ENCODE measurements around the gene HEATR5A. TPM values are rescaled to one million over a fixed set of nuclear protein-coding genes. Genes with fewer than 3 reads are reported as not detected.

HEATR5A gene
- 5.9 TPM for polyA plus RNA-seq (2012; ENCODE audit: insufficient read length, low read depth)

DNA sequence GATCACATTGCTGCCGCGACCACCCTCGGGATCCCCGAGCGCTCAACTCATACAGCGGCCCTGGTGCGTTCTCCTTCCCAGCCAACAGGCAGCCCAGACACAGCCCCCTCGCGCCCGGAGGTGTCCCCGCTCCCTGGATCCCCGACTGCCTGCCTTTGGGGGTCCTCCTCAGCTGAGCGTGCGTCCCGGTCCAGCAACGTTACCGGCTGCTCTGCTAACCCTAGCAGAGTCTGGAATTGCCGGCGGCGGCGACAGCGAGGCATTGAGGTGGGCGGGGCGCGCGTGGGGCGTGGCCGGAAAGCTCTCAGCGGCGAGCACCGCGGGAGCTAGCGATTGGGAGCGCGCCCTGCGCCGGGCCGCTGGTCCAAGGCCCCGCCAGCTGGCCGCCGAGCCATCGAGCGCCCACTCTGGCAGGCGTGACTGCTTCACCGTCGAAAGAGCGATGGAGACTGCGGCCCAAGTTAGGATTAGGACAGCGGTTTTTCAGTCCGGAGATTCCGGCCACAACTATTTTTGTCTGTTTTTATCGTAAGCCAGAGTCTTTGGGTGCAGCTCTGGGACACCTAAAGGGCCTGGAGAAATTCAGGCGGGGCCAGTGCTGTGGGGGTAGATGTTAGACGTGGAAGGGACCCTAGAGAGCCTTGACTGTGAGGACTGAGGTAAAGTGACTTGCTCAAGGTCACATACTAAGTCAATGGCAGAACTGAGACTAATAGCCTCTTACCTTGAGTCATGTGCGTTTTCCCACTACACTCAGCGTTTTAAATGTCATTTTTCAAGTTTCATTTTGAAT is at the start of gene HEATR5A:
Gene HEATR5A, minus strand, starts transcription at position 232 of the 793 bp plus-strand sequence. CDS start 17,575 bp downstream, outside the sequence.
- peak; percentile 47; the same call in 1 of the 2 replicates for TF ChIP-seq SIN3A (IDR thresholded peaks at IDR 0.05; ENCODE audit: borderline replicate concordance, insufficient read depth, low read length)
- peak; percentile 72; the same call in 1 of the 2 replicates for TF ChIP-seq TAF1 (IDR thresholded peaks at IDR 0.05; ENCODE audit: borderline replicate concordance, insufficient read depth, low read length)
- peak; percentile 92 for TF ChIP-seq POLR2AphosphoS5 (IDR thresholded peaks at IDR 0.05; ENCODE audit: low read depth, low read length)
- TF ChIP-seq FOXP2 (optimal IDR thresholded peaks at IDR 0.05; ENCODE audit: borderline replicate concordance, extremely low read depth, extremely low read length, insufficient read depth), result peak; percentile 60
- TF ChIP-seq REST (IDR thresholded peaks at IDR 0.05; ENCODE audit: insufficient read depth in 1 of 2, low read depth in 2 of 2, low read length in 2 of 2), result no peak

GRCh38 chr14:31466554-31466953 is 46.2 kb upstream of the HEATR5A start:
- TF ChIP-seq TAF1 (IDR thresholded peaks at IDR 0.05; ENCODE audit: borderline replicate concordance, insufficient read depth, low read length) (no peak), POLR2AphosphoS5 (IDR thresholded peaks at IDR 0.05; ENCODE audit: low read depth, low read length) (no peak), REST (IDR thresholded peaks at IDR 0.05; ENCODE audit: insufficient read depth in 1 of 2, low read depth in 2 of 2, low read length in 2 of 2) (no peak), SIN3A (IDR thresholded peaks at IDR 0.05; ENCODE audit: borderline replicate concordance, insufficient read depth, low read length) (no peak), FOXP2 (optimal IDR thresholded peaks at IDR 0.05; ENCODE audit: borderline replicate concordance, extremely low read depth, extremely low read length, insufficient read depth) (no peak)

GRCh38 chr14:31465111-31465510 is 44.8 kb upstream of the HEATR5A start:
- TF ChIP-seq TAF1 (IDR thresholded peaks at IDR 0.05; ENCODE audit: borderline replicate concordance, insufficient read depth, low read length) (no peak), POLR2AphosphoS5 (IDR thresholded peaks at IDR 0.05; ENCODE audit: low read depth, low read length) (no peak), FOXP2 (optimal IDR thresholded peaks at IDR 0.05; ENCODE audit: borderline replicate concordance, extremely low read depth, extremely low read length, insufficient read depth) (no peak), SIN3A (IDR thresholded peaks at IDR 0.05; ENCODE audit: borderline replicate concordance, insufficient read depth, low read length) (no peak), REST (IDR thresholded peaks at IDR 0.05; ENCODE audit: insufficient read depth in 1 of 2, low read depth in 2 of 2, low read length in 2 of 2) (no peak)

DNA sequence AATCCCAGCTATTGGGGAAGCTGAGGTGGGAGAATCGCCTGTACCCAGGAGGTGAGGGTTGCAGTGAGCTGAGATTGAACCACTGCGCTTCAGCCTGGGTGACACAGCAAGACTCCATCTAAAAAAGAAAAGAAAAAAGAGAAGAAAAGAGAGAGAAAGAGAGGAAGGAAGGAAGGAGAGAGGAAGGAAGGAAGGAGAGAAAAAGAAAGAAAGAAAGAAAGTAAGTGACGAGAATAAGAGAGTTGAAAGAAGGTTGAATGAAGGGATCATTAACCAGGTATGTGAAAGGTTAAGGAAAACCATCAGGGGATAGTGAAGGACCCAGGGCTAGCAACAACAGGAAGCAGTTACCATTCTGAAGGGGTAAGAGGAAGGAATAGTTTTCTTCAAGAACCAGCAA is 41.2 kb upstream of the HEATR5A start:
- no peak for TF ChIP-seq POLR2AphosphoS5 (IDR thresholded peaks at IDR 0.05; ENCODE audit: low read depth, low read length)
- TF ChIP-seq REST (IDR thresholded peaks at IDR 0.05; ENCODE audit: insufficient read depth in 1 of 2, low read depth in 2 of 2, low read length in 2 of 2), result no peak
- TF ChIP-seq FOXP2 (optimal IDR thresholded peaks at IDR 0.05; ENCODE audit: borderline replicate concordance, extremely low read depth, extremely low read length, insufficient read depth), result no peak
